Omental fat pad (tissue), 4 donors: ENCODE data around the gene LPGAT1. TPM values are rescaled to one million over a fixed set of nuclear protein-coding genes. Genes with fewer than 3 reads are reported as not detected.
"Not testable (repeated sequence)": the region's sequence is repeated elsewhere in the genome, so short reads cannot be mapped to it uniquely, and the experiment has no call there.

ENCODE experiments used
- ATAC-seq: fragments of 150-250 bp; one replicate; pipeline ENCODE4 v1.9.1; 2016; ENCODE audit warnings: mild to moderate bottlenecking, moderate library complexity; ENCODE audit not compliant: low FRiP score
- DNase-seq: peaks from one replicate; pipeline ENCODE4 v3.0.0-alpha.2; 2019; ENCODE audit warnings: low spot score
- total RNA-seq, 4 donors: library from RNA; depleted of rRNA; stranded (reverse); fragments of >200 nt; gene quantifications; one replicate each; pipeline ENCODE4 v1.1.0, GENCODE V29; 2016
- TF ChIP-seq, protein P1 (sequence below), 3 donors: fragments of 450-650 bp; IDR thresholded peaks; one replicate each; pipeline ENCODE4 v1.5.1; 2016 to 2017; ENCODE audit warnings: antibody characterized with exemption in 3 of 3, mild to moderate bottlenecking in 3 of 3, moderate library complexity in 2 of 3

Gene LPGAT1
- total RNA-seq, 4 donors from 2014 or later, result 46.8 to 70.9 (median 48.9) TPM

DNA sequence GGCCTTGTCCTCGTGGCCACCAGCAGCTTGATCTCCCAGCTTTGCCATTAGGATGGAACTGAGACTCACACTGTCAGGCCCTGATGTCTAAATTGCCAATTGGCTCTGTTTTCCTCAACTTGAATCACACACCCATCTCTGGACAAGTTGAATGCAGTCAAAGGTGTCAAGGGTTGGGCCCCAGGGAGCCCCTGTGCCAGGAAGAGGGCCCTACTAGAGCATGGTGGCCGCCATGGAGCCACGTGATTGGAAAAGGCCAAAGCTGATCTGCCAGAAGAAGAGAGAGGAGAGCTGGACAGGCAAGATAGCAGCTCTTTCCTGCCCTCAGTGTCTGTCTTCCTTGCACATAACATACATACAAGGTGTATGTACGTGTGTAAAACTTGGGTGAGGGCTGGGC is 100.2 kb downstream of the LPGAT1 start:
- TF ChIP-seq, protein P1, sequence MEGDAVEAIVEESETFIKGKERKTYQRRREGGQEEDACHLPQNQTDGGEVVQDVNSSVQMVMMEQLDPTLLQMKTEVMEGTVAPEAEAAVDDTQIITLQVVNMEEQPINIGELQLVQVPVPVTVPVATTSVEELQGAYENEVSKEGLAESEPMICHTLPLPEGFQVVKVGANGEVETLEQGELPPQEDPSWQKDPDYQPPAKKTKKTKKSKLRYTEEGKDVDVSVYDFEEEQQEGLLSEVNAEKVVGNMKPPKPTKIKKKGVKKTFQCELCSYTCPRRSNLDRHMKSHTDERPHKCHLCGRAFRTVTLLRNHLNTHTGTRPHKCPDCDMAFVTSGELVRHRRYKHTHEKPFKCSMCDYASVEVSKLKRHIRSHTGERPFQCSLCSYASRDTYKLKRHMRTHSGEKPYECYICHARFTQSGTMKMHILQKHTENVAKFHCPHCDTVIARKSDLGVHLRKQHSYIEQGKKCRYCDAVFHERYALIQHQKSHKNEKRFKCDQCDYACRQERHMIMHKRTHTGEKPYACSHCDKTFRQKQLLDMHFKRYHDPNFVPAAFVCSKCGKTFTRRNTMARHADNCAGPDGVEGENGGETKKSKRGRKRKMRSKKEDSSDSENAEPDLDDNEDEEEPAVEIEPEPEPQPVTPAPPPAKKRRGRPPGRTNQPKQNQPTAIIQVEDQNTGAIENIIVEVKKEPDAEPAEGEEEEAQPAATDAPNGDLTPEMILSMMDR (IDR thresholded peaks at IDR 0.05), result no peak
- ATAC-seq, result no peak
- no peak for DNase-seq

DNA sequence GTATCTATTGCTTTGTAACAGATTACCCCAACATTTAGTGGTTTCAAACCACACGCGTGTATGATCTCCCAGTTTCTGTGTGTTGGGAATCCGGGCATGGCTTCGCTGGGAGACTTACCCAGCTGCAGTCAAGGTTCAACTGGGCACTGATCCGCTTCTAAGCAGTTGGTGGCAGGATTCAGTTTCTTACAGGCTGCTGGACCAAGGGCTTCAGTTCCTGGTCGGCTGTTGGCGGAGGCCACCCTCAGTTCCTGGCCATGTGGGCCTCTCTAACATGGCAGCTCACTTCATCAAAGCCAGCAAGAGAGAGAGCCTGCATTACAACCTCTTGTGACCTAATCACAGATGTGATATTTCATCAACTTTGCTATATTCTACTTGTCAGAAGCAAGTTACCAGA is 101.3 kb downstream of the LPGAT1 start:
- ATAC-seq, result no peak
- TF ChIP-seq, protein P1 (IDR thresholded peaks at IDR 0.05), result no peak

DNA sequence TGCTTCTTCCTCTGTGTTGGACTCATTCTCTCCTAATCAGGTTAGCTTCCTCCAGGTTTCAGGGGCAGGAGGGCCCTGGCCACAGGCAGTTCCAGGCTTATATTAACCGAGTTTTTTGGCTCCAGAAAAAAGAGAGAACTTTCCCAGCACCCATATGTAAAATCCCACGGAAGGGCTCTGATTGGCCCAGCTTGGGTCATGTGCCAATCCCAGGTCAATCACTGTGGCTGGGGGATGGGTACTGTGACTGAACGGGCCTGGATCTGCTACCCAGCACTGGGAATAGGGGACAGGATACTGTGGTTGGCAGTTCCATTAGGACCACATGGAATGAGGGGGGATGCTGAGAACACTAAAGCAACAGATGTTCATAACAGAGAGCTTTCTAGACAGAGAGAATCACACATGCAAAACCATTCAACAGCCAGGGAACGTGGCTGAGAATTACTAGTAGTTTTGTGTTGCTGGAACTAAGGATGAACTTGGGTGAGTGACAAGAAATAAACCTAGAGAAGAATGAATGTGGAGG is 104.0 kb downstream of the LPGAT1 start:
- DNase-seq, result no peak
- ATAC-seq, result no peak
- TF ChIP-seq, protein P1 (IDR thresholded peaks at IDR 0.05), result no peak

More for the DNA sequence above, 101.3 kb downstream of the LPGAT1 start:
- no peak for DNase-seq

DNA sequence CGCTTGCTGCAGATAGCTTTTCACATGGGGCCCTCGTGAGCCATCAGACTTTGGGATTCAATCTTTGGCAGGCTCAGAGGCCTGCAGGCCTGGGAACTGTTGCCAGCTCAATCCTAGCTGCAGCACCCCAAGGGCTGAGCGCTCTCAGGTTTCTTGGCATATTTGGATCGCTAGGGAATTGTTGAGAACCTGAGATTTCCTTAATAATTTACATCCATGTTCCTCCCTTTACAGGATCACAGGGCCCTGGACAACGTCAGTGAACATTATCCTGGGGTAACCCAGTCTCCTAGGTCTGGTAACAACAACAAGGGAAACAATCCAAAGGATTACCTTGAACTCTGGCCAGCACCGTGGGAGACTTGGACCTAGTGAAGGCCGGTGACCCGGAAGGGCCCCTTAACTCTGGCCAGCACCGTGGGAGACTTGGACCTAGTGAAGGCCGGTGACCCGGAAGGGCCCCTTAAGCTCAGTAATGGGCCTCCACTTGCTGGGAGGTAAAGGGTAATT is 105.8 kb downstream of the LPGAT1 start:
- DNase-seq (no peak), ATAC-seq (no peak)
- TF ChIP-seq, protein P1 (IDR thresholded peaks at IDR 0.05), result no peak

DNA sequence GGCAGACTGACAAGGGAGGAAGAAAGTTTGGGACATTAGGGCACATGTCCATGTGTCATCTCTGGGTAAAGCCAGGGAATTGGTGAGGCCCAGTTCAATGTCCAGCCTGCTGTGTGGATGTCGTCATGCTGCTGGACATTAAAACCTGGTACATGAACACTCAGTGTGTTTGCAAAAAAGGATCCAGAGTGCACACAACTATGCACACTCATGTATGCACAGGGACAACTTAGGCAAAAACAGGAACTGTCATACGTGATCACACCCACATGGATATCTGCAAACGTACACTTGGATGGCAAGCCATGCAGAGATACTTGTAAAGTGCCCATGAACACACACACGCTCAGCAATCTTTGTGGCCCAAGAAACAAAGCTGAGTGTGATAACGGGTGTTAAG is 107.3 kb downstream of the LPGAT1 start:
- ATAC-seq, result no peak
- TF ChIP-seq, protein P1 (IDR thresholded peaks at IDR 0.05), result no peak
- no peak for DNase-seq

DNA sequence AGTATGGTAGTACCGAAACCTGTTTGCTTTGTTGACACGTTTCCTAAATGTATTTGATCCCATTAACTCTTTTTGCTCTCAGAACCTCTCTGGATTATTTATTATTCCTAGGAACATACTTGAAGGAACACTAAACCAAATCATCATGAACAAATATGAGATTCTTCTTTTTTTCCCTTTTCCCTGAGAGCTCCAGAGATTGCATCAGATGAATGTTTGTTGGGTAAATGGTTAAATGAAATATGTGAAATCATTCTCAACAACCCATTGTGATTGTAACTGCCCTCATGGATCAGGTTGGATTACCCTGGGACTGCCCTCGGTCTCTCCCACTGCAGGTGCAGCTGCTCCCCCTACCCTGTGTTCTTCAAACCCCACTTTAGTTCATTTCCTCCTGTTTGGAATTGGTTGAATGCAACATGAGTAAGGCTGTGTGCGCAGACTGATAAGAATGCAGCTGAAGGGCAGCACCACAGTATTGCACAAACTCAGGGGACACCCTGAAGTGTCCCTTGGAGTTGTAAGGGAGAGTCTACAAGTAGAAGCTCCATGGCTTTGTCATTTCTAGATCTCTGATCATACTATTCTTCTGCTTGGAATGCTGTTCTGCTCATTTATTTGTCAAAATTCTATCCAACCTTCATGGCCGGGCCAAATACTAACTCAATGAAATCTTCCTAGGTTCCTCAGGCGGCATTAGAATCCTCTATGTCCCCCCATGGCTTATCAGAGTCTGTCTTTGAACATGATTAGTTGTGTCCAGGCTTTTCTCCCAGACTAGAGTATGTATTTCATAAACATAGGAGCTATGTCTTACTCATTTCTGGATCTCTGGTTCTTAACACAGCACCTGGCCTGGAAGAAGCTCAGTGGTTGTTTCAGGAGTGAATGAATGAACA is 108.0 kb downstream of the LPGAT1 start:
- TF ChIP-seq, protein P1 (IDR thresholded peaks at IDR 0.05), result no peak
- ATAC-seq, result no peak

DNA sequence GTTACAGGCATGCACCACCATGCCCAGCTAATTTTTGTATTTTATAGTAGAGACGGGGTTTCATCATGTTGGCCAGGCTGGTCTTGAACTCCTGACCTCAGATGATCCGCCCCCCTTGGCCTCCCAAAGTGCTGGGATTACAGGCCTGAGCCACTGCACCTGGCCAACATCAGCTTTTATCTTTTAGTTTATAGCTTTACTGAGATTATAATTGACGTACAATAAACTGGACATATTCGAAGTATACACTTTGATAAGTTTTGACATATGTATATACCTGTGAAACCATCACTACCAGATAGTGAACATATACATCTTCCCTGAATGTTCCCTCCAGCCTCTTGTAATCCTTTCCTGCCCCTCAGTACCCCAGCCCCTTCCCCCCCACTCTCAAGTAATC is 114.0 kb downstream of the LPGAT1 start:
- ATAC-seq, result not testable (repeated sequence)

More for the DNA sequence above, 108.0 kb downstream of the LPGAT1 start:
- no peak for DNase-seq

More for the DNA sequence above, 114.0 kb downstream of the LPGAT1 start:
- DNase-seq, result not testable (repeated sequence)
